ENCODE results near the gene KHDC4.

- TF ChIP-seq POLR2A (IDR thresholded peaks at IDR 0.05): no peak
- TF ChIP-seq, protein P1, sequence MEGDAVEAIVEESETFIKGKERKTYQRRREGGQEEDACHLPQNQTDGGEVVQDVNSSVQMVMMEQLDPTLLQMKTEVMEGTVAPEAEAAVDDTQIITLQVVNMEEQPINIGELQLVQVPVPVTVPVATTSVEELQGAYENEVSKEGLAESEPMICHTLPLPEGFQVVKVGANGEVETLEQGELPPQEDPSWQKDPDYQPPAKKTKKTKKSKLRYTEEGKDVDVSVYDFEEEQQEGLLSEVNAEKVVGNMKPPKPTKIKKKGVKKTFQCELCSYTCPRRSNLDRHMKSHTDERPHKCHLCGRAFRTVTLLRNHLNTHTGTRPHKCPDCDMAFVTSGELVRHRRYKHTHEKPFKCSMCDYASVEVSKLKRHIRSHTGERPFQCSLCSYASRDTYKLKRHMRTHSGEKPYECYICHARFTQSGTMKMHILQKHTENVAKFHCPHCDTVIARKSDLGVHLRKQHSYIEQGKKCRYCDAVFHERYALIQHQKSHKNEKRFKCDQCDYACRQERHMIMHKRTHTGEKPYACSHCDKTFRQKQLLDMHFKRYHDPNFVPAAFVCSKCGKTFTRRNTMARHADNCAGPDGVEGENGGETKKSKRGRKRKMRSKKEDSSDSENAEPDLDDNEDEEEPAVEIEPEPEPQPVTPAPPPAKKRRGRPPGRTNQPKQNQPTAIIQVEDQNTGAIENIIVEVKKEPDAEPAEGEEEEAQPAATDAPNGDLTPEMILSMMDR (IDR thresholded peaks at IDR 0.05): no peak
These were observed 2.1 kb downstream of the KHDC4 start for GRCh38 chr1:155932081-155932480.

All from uterus (tissue), 2 donors.